ENCODE measurements around the gene PCDHB13. TPM values are rescaled to one million over a fixed set of nuclear protein-coding genes. Genes with fewer than 3 reads are reported as not detected.
"Not testable (repeated sequence)": the region's sequence is repeated elsewhere in the genome, so short reads cannot be mapped to it uniquely, and the experiment has no call there.

PCDHB13 gene
- polyA plus RNA-seq, 3 donors = 5.4 to 6.3 (median 5.6) TPM

DNA sequence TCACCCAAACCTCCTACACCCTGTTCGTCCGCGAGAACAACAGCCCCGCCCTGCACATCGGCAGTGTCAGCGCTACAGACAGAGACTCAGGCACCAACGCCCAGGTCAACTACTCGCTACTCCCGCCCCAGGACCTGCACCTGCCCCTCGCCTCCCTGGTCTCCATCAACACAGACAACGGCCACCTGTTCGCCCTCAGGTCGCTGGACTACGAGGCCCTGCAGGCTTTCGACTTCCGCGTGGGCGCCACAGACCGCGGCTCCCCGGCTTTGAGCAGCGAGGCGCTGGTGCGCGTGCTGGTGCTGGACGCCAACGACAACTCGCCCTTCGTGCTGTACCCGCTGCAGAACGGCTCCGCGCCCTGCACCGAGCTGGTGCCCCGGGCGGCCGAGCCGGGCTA lies 12.6 kb upstream of the PCDHB13 start:
- DNase-seq (ENCODE audit: low read depth in 3 of 3, low spot score in 2 of 3) = not testable (repeated sequence)

DNA sequence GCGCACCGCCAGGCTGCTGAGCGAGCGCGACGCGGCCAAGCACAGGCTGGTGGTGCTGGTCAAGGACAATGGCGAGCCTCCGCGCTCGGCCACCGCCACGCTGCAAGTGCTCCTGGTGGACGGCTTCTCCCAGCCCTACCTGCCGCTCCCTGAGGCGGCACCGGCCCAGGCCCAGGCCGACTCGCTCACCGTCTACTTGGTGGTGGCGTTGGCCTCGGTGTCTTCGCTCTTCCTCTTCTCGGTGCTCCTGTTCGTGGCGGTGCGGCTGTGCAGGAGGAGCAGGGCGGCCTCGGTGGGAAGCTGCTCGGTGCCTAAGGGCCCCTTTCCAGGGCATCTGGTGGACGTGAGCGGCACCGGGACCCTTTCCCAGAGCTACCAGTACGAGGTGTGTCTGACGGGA lies 12.1 kb upstream of the PCDHB13 start:
- not testable (repeated sequence) for DNase-seq (ENCODE audit: low read depth in 3 of 3, low spot score in 2 of 3)

DNA sequence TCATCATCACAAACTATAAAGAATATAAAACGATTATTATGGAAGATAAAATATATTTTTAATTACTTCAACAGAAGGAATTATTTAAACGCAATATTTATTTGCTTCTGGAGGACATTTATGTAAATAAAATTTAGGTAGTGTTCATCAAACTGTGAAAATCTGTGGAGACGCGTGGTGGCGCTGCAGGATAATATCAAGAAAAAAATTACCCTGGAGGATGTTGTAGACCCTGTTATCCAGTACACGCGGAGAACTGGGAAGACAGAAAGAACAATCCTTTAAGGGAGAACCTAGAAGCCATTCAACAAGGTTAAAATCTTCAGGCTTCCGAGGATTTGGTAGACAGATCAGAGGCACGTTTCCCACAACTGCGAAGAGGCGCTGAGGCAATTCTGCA lies 5.2 kb upstream of the PCDHB13 start, which contains the start of gene PCDHB12:
Gene PCDHB12 (plus strand): TSS at position 242 of the 400 bp plus-strand sequence. CDS start 189 bp downstream, outside the sequence.
- no peak for DNase-seq (ENCODE audit: low read depth in 3 of 3, low spot score in 2 of 3)

DNA sequence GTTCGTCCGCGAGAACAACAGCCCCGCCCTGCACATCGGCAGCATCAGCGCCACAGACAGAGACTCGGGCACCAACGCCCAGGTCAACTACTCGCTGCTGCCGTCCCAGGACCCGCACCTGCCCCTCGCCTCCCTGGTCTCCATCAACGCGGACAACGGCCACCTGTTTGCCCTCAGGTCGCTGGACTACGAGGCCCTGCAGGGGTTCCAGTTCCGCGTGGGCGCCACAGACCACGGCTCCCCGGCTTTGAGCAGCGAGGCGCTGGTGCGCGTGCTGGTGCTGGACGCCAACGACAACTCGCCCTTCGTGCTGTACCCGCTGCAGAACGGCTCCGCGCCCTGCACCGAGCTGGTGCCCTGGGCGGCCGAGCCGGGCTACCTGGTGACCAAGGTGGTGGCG lies 3.4 kb upstream of the PCDHB13 start:
- not testable (repeated sequence) for DNase-seq (ENCODE audit: low read depth in 3 of 3, low spot score in 2 of 3)

DNA sequence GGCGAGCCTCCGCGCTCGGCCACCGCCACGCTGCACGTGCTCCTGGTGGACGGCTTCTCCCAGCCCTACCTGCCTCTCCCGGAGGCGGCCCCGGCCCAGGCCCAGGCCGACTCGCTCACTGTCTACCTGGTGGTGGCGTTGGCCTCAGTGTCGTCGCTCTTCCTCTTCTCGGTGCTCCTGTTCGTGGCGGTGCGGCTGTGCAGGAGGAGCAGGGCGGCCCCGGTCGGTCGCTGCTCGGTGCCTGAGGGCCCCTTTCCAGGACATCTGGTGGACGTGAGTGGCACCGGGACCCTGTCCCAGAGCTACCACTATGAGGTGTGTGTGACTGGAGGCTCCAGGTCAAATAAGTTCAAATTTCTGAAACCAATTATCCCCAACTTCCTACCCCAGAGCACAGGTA lies 2.9 kb upstream of the PCDHB13 start:
- DNase-seq (ENCODE audit: low read depth in 3 of 3, low spot score in 2 of 3) = not testable (repeated sequence)

DNA sequence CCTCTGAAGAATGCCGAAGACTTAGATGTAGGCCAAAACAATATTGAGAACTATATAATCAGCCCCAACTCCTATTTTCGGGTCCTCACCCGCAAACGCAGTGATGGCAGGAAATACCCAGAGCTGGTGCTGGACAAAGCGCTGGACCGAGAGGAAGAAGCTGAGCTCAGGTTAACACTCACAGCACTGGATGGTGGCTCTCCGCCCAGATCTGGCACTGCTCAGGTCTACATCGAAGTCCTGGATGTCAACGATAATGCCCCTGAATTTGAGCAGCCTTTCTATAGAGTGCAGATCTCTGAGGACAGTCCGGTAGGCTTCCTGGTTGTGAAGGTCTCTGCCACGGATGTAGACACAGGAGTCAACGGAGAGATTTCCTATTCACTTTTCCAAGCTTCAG lies 864 bp downstream of the PCDHB13 start:
- DNase-seq (ENCODE audit: low read depth in 3 of 3, low spot score in 2 of 3) = not testable (repeated sequence)

DNA sequence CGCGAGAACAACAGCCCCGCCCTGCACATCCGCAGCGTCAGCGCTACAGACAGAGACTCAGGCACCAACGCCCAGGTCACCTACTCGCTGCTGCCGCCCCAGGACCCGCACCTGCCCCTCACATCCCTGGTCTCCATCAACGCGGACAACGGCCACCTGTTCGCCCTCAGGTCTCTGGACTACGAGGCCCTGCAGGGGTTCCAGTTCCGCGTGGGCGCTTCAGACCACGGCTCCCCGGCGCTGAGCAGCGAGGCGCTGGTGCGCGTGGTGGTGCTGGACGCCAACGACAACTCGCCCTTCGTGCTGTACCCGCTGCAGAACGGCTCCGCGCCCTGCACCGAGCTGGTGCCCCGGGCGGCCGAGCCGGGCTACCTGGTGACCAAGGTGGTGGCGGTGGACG lies 1.8 kb downstream of the PCDHB13 start:
- not testable (repeated sequence) for DNase-seq (ENCODE audit: low read depth in 3 of 3, low spot score in 2 of 3)

DNA sequence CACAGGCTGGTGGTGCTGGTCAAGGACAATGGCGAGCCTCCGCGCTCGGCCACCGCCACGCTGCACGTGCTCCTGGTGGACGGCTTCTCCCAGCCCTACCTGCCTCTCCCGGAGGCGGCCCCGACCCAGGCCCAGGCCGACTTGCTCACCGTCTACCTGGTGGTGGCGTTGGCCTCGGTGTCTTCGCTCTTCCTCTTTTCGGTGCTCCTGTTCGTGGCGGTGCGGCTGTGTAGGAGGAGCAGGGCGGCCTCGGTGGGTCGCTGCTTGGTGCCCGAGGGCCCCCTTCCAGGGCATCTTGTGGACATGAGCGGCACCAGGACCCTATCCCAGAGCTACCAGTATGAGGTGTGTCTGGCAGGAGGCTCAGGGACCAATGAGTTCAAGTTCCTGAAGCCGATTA lies 2.3 kb downstream of the PCDHB13 start:
- DNase-seq (ENCODE audit: low read depth in 3 of 3, low spot score in 2 of 3) = not testable (repeated sequence)

DNA sequence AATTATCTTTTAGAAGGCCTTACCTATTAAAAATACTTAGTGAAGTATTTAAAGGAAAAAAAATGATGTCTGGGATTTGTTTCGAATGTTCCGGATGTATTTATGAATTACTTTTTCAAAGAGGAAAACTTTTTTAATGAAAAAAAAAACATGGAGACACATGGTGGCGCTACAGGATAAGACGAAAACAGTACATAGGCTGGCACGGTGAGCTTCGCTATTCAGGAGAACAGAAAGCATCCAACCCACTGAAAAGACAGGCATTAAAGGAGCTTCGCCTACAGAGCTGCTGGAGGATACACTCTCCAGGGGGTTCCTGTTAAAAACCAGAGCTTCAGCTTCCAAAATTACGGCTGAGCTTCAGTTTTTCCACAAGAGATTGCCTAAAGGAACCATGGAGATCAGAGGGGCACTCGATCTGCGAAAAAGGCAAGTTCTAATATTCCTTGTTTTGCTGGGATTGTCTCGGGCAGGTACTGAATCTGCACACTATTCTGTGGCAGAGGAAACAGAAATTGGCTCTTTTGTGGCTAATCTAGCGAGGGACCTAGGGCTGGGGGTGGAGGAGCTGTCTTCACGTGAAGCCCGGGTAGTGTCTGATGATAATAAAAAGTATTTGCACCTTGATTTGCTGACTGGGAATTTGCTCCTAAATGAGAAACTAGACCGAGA lies 9.5 kb downstream of the PCDHB13 start, which contains the start of gene PCDHB14:
Gene PCDHB14 (plus strand): TSS at position 232 of the 672 bp plus-strand sequence. CDS start 163 bp downstream, at position 395.
- DNase-seq (ENCODE audit: low read depth in 3 of 3, low spot score in 2 of 3) = no peak

DNA sequence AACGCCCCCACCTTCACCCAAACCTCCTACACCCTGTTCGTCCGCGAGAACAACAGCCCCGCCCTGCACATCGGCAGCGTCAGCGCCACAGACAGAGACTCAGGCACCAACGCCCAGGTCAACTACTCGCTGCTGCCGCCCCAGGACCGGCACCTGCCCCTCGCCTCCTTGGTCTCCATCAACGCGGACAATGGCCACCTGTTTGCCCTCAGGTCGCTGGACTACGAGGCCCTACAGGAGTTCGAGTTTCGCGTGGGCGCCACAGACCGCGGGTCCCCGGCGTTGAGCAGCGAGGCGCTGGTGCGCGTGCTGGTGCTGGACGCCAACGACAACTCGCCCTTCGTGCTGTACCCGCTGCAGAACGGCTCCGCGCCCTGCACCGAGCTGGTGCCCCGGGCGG lies 11.1 kb downstream of the PCDHB13 start:
- not testable (repeated sequence) for DNase-seq (ENCODE audit: low read depth in 3 of 3, low spot score in 2 of 3)

DNA sequence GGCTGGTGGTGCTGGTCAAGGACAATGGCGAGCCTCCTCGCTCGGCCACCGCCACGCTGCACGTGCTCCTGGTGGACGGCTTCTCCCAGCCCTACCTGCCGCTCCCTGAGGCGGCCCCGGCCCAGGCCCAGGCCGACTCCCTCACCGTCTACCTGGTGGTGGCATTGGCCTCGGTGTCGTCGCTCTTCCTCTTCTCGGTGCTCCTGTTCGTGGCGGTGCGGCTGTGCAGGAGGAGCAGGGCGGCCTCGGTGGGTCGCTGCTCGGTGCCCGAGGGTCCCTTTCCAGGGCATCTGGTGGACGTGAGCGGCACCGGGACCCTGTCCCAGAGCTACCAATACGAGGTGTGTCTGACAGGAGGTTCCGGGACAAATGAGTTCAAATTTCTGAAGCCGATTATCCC lies 11.7 kb downstream of the PCDHB13 start:
- DNase-seq (ENCODE audit: low read depth in 3 of 3, low spot score in 2 of 3) = not testable (repeated sequence)

DNA sequence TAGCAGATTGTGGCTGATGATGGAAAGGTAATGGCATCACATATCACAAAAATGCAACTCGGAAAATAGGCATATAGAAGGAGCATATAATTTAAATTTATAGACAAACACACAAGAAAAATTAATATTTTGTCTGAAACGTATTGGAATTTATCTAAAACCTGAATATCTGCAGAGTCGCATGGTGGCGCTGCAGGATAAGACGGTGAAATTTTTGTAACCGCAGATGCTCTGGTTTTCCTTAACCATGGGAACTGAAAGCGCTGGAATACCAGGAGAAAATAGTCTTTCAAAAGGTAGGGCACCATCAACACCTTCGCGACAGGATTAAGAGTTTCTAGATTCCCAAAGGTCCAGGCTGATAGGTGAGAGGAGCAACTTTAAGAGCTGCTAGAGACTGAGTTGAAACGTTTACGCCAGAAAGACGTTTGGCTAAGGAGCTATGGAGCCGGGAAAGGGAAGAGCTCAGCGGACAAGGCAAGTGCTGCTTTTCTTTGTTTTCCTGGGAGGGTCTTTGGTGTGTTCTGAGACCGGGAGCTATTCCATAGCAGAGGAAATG lies 20.5 kb downstream of the PCDHB13 start:
- no peak for DNase-seq (ENCODE audit: low read depth in 3 of 3, low spot score in 2 of 3)

DNA sequence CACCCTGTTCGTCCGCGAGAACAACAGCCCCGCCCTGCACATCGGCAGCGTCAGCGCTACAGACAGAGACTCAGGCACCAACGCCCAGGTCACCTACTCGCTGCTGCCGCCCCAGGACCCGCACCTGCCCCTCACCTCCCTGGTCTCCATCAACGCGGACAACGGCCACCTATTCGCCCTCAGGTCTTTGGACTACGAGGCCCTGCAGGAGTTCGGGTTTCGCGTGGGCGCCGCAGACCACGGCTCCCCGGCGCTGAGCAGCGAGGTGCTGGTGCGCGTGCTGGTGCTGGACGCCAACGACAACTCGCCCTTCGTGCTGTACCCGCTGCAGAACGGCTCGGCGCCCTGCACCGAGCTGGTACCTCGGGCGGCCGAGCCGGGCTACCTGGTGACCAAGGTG lies 22.2 kb downstream of the PCDHB13 start:
- DNase-seq (ENCODE audit: low read depth in 3 of 3, low spot score in 2 of 3) = not testable (repeated sequence)

DNA sequence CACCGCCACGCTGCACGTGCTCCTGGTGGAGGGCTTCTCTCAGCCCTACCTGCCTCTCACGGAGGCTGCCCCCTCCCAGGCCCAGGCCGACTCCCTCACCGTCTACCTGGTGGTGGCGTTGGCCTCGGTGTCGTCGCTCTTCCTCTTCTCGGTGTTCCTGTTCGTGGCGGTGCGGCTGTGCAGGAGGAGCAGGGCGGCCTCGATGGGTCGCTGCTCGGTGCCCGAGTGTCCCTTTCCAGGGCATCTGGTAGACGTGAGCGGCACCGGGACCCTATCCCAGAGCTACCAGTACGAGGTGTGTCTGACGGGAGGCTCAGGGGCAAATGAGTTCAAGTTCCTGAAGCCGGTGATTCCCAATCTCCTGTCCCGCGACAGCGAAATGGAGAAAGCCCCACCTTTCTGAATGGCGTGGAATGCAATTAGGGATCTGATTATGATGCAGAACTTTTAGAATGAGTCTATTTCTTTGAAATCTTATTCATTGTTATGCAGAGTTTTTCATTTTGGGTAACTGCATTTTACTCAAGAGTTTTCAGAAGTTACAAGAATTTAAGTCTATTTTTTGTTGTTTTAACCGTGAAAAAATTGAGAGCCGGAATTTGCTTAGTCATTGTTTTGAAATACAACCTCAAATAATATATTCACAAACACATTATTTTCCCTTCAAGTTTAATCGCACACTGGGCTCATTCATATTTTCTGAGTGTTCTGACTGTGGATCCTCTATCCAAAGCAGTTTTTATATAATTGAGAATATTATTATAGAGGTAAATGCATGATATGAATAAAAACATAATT lies 23.0 kb downstream of the PCDHB13 start:
- no peak for DNase-seq (ENCODE audit: low read depth in 3 of 3, low spot score in 2 of 3)

DNA sequence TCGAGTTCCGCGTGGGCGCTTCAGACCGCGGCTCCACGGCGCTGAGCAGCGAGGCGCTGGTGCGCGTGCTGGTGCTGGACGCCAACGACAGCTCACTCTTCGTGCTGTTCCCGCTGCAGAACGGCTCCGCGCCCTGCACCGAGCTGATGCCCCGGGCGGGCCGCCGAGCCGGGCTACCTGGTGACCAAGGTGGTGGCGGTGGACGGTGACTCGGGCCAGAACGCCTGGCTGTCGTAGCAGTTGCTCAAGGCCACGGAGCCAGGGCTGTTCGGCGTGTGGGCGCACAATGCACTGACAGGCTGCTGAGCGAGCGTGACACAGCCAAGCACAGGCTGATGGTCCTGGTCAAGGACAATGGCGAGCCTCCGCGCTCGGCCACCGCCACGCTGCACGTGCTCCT lies 27.8 kb downstream of the PCDHB13 start:
- no peak for DNase-seq (ENCODE audit: low read depth in 3 of 3, low spot score in 2 of 3)

DNA sequence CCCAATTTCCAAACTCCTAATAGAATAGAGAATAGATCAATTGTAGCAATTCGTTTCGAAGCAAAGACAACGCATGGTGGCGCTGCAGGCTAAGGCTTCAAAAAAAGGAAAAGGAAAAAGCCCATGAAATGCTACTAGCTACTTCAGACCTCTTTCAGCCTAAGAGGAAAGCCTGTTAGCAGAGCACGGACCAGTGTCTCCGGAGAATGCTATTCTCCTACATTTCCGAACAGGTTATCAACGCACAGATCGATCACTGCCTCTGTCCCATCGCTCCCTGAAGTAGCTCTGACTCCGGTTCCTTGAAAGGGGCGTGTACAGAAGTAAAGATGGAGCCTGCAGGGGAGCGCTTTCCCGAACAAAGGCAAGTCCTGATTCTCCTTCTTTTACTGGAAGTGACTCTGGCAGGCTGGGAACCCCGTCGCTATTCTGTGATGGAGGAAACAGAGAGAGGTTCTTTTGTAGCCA lies 31.6 kb downstream of the PCDHB13 start, which contains the start of gene PCDHB15:
Gene PCDHB15 (plus strand): TSS at position 146 of the 468 bp plus-strand sequence. CDS start 184 bp downstream, at position 330.
- no peak for DNase-seq (ENCODE audit: low read depth in 3 of 3, low spot score in 2 of 3)

DNA sequence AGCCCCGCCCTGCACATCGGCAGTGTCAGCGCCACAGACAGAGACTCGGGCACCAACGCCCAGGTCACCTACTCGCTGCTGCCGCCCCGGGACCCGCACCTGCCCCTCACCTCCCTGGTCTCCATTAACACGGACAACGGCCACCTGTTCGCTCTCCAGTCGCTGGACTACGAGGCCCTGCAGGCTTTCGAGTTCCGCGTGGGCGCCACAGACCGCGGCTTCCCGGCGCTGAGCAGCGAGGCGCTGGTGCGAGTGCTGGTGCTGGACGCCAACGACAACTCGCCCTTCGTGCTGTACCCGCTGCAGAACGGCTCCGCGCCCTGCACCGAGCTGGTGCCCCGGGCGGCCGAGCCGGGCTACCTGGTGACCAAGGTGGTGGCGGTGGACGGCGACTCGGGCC lies 33.3 kb downstream of the PCDHB13 start:
- not testable (repeated sequence) for DNase-seq (ENCODE audit: low read depth in 3 of 3, low spot score in 2 of 3)

DNA sequence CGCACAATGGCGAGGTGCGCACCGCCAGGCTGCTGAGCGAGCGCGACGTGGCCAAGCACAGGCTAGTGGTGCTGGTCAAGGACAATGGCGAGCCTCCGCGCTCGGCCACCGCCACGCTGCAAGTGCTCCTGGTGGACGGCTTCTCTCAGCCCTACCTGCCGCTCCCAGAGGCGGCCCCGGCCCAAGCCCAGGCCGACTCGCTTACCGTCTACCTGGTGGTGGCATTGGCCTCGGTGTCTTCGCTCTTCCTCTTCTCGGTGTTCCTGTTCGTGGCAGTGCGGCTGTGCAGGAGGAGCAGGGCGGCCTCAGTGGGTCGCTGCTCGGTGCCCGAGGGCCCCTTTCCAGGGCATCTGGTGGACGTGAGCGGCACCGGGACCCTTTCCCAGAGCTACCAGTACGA lies 33.7 kb downstream of the PCDHB13 start:
- DNase-seq (ENCODE audit: low read depth in 3 of 3, low spot score in 2 of 3) = not testable (repeated sequence)

DNA sequence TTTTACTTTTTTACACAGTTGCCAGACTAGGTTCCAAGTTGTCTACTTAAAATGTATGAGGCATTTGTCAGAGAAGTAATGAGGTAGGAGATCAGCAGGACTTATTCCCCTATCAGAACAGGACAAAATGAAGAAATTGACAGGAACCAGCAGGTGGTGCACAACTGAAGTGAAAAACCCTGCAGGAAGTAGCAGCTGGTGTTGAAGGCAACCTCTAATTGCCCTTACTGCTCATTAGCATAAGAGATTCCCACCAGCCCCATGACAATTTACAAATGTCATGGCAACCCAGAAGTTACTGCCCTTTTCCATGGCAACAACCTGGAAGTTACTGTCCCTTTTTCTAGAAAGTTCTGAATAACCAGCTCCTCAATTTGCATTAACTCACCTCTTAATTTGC lies 36.9 kb downstream of the PCDHB13 start:
- no peak for DNase-seq (ENCODE audit: low read depth in 3 of 3, low spot score in 2 of 3)

DNA sequence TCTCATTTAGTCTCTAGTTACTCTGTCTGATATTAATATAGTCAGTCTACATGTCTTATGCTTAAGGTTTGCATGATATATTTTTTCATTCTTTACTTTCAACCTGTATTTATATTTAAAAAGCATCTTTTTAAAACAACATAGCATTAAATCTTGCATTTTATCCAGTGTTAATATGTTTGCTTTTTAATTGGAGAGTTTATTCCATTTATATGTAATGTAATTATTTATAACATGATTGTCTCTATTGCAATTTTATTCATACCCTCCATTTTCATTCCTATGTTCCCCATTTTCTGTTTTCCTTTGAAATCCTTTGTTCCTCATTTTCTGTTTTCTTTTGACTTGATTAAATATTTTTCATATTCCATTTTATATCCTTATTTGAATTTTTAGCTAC lies 44.7 kb downstream of the PCDHB13 start:
- DNase-seq (ENCODE audit: low read depth in 3 of 3, low spot score in 2 of 3) = no peak

DNA sequence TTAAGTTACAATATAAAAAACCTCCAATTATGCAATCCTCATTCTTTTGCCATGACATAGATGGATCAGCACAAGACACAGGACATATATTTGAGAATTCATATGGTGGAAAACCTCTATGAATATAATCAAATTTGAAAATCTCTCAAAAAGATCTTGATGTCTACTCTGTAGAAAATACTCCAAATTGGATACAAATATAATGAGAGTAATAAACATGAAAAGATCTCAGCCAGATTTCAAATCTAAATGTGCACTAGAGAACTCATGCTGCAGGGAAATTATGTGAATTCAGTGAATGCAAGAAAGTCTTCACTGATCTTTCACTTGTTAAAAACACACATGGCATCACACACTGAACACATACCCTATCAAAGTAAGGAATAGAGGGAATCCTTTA lies 45.2 kb downstream of the PCDHB13 start:
- no peak for DNase-seq (ENCODE audit: low read depth in 3 of 3, low spot score in 2 of 3)

Data from right renal cortex interstitium (tissue), 3 donors.